HG02970 (cell line): ENCODE data around the gene CES4A.
"Not testable (repeated sequence)": the region's sequence is repeated elsewhere in the genome, so short reads cannot be mapped to it uniquely, and the experiment has no call there.

Source experiments
- ATAC-seq: cut with Tn5 transposase; IDR thresholded peaks from one replicate; pipeline ENCODE4 v1.9.1; 2021; ENCODE audit warnings: mild to moderate bottlenecking, moderate library complexity, moderate number of reproducible peaks; ENCODE audit not compliant: unreplicated experiment, low FRiP score

Gene CES4A

DNA sequence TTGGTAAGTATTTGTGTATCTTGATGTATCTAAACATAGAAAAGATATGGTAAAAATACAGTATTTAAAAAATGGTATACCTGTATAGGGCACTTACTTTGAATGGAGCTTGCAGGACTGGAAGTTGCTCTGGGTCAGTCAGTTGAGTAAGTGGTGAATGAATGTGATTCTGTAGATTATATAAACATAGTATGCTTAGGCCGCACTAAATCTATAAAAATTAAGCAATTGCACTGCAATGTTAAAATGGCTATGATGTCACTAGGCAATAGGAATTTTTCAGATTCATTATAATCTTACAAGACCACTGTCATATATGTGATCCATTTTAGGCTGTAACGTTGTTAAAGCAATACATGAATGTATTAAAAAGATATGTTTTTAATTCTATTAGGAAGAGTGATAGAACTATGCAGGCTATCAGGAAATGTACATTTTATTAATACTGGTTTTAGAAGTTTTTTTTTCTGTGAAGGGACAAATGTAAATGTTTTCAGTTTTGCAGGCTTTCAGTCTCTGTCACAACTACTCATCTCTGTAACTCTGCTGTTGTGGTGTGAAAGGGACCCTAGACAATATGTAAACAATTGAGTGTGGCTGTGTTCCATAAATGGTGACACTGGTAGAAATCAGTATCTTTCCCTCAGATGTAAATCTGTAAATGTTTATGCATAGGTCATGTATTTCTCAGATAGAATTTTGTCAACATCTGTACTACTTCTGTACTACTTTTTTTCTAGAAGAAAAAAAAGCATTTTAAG, 51.1 kb downstream of the CES4A start:
- no peak for ATAC-seq

DNA sequence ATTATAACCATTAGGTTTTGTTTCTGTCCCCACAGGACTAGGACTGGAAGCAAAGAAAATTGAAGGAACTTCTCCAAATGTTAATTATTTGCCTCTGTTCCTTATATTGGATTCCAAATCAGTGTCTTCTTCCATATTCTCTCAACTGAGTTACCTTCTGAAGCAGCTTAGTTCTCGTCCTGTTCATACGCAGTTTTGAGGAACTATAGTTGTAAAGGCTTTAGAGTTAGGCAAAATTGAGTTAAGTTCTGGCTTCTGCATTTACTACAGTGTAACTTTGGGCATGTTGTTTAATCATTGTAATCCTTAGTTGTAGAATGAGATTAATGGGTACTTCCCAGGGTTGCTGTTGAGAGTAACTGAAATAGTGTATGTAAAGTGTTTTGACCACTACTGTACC, 51.8 kb downstream of the CES4A start:
- ATAC-seq, result no peak

- no peak for ATAC-seq
These were observed 52.5 kb downstream of the CES4A start for GRCh38 chr16:67040906-67041305.

DNA sequence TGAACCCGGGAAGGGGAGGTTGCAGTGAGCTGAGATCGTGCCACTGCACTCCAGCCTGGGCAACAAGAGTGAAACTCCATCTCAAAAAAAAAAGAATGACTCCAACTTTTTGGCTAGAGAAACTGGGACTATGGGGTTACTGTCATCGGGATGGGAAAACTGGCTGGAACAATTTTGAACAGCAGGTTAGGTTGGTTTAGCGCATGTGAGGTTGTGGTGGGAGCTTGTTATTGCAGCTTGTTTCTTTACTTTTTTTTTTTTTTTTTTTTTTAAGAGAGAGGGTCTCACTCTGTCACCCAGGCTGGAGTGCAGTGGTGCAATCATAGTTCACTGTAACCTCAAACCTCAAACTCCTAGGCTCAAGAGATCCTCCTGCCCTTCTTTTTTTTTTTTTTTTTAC, 53.1 kb downstream of the CES4A start:
- ATAC-seq, result not testable (repeated sequence)

DNA sequence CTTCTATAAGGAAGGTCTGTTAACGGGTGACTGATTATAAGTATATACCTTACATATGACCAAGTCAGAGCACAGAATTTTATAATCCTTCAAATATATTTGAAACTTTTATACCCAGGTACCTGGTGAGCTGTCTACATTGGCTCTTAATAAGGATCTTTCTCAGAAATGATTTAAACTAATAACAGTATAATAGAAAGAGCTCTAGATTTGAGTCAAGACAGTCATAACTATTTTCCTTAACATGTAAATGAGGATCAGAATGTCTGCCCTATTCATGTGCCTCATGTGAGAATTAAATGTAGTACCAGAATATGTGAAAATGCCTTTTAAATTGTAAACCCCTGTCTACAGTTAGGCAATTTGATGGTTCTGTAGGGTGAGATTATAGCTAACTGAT, 55.0 kb downstream of the CES4A start:
- no peak for ATAC-seq

DNA sequence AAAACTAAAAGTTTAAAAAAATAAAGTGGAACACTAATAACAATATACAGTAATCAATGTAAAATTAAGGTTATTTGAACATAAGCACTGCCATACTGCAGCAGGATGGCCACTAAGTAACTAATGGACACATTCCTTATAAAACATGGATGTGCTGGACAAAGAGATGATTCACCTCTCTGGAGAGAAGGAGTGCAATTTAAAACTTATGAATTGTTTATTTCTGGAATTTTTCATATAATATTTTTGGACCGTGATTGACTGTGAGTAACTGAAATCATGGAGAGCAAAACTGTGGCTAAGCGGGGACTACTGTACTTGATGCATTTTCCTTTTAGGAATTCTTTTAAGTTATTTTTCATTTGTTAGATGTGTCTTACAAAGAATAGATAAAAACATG, 62.4 kb downstream of the CES4A start:
- ATAC-seq, result no peak

DNA sequence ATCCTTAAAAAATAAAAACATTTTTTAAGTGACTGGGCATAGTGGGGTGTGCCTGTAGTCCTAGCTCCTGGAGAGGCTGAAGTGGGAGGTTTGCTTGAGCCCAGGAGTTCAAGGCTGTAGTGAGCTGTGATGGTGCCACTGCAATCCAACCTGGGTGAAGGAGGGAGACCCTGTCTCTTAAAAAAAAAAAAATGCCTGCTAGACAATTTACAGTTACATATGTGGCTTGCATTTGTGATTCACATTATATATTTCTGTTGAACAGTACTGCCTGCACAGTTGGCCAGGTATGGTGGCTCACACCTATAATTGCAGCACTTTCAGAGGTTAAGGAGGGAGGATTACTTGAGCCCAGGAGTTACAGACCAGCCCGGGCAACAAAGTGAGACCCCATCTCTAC, 64.0 kb downstream of the CES4A start:
- ATAC-seq, result no peak

DNA sequence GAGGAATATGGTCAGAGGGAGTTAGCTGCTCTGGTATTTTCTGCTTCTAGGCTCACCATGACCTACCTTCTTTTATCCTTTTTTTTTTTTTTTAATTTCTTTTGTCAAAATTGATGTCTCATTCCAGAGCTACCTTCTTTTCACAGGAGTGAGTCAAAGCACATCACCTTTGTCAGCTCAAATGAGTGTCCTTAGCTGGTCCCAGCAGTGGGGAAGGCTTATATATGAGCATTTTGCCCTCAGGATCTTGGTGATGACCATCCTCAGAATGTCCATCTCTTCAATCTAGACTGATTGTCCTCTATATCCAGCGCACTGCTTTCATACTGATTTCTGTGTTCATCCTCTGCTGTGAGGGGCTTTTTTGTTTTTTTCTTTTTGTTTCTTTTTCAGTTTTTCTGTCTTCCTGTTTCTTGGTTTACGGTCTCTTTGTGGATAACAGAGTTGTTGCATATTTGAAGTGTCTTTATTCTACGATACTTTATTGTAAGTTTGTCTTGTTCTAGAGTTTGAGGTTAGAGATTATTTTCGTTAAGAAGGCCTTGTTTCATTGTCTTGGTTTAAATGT, 65.5 kb downstream of the CES4A start:
- no peak for ATAC-seq

GRCh38 chr16:67054901-67055300, 66.5 kb downstream of the CES4A start:
- no peak for ATAC-seq

DNA sequence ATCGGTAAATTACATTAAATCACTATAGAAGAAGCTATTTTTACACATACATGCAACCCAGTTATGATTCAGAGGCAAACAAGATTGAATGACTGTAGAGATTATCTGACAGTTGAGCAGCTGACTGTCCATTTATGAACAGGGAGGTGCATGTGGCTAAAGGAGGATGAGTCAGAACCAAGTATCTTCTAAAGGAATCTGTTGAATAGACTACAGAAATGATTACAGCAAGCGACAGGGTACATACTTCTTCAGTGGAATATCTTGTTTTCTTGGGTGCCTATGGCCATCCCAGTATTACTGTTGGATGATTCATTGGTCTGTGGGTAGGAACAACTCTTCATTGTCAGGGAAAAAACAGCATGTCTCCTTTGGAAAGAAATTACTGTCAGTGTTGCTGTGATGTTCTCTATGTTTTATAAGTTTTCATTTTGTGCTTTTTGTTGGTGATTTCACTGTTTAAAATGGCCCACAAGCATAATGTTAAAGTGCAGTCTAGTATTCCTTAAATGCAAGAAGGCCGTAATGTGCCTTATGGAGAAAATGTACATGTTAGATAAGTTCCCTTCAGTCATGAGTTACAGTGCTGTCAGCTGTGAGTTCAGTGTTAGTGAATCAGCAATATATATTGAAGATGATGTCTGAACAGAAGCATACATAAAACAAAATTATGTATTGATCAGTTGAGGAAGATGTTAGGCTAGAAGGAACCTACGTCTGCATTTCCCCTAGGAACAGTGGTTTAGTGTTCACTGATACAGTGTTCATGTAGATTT, 67.5 kb downstream of the CES4A start:
- no peak for ATAC-seq
